ENCODE results near the gene HEATR5A. TPM values are rescaled to one million over a fixed set of nuclear protein-coding genes. Genes with fewer than 3 reads are reported as not detected.

Gene HEATR5A
- total RNA-seq, 1 experiment from 2014 or later, result 19.0 TPM

GRCh38 chr14:31419179-31419966 lies 977 bp downstream of the HEATR5A start:
- DNase-seq (ENCODE audit: low spot score), result peak; percentile 27
- no peaks in the 10 kb centered on the region for H3K36me3 ChIP-seq (ENCODE audit: insufficient read depth, low read length, poor library complexity, severe bottlenecking)
- intact Hi-C loops (cut with micrococcal nuclease; ENCODE audit: unreplicated experiment), result no loop called here
- peak overlapping the region; percentile 96 for H3K4me3 ChIP-seq (ENCODE audit: low read depth, low read length, poor library complexity, severe bottlenecking)
- BruUV-seq (replicated peaks), result TSS peak; percentile 58
- H3K27me3 ChIP-seq (replicated peaks; ENCODE audit: insufficient read depth, low read depth, low read length, poor library complexity), result no peaks in the 10 kb centered on the region
- H3K4me1 ChIP-seq (ENCODE audit: insufficient read depth, low read length, poor library complexity, severe bottlenecking), result peaks cover 10% of the 10 kb centered on the region
- H3K27ac ChIP-seq (ENCODE audit: low read depth, low read length, poor library complexity, severe bottlenecking), result peak overlapping the region; percentile 81
- CTCF ChIA-PET, result no interaction called here
- POLR2A ChIA-PET (ENCODE audit: low non-redundant PET), result no interaction called here
- H3K9me3 ChIP-seq (ENCODE audit: low read depth, low read length, poor library complexity, severe bottlenecking), result no peaks in the 10 kb centered on the region
- no peak for TF ChIP-seq CTCF (conservative IDR thresholded peaks at IDR 0.05; ENCODE audit: low read depth, low read length)
- no peak for TF ChIP-seq EZH2 (IDR thresholded peaks at IDR 0.05; ENCODE audit: borderline replicate concordance, low read depth, low read length, poor library complexity, severe bottlenecking)

- H3K4me3 ChIP-seq (ENCODE audit: low read depth, low read length, poor library complexity, severe bottlenecking), result no peak overlapping the region
- no peaks in the 10 kb centered on the region for H3K36me3 ChIP-seq (ENCODE audit: insufficient read depth, low read length, poor library complexity, severe bottlenecking)
- DNase-seq (ENCODE audit: low spot score), result no peak
- ChIA-PET CTCF (no interaction called here), POLR2A (ENCODE audit: low non-redundant PET) (no interaction called here)
- no peaks in the 10 kb centered on the region for H3K27me3 ChIP-seq (replicated peaks; ENCODE audit: insufficient read depth, low read depth, low read length, poor library complexity)
- H3K9me3 ChIP-seq (ENCODE audit: low read depth, low read length, poor library complexity, severe bottlenecking), result no peaks in the 10 kb centered on the region
- intact Hi-C loops (cut with micrococcal nuclease; ENCODE audit: unreplicated experiment), result no loop called here
- no peak overlapping the region for H3K27ac ChIP-seq (ENCODE audit: low read depth, low read length, poor library complexity, severe bottlenecking)
- H3K4me1 ChIP-seq (ENCODE audit: insufficient read depth, low read length, poor library complexity, severe bottlenecking), result peaks cover 16% of the 10 kb centered on the region
- no TSS peak for BruUV-seq (replicated peaks)
- TF ChIP-seq CTCF (conservative IDR thresholded peaks at IDR 0.05; ENCODE audit: low read depth, low read length) (no peak), EZH2 (IDR thresholded peaks at IDR 0.05; ENCODE audit: borderline replicate concordance, low read depth, low read length, poor library complexity, severe bottlenecking) (no peak)
Measured at GRCh38 chr14:31418440-31418839, 1.9 kb downstream of the HEATR5A start.

- intact Hi-C loops (cut with micrococcal nuclease; ENCODE audit: unreplicated experiment), result no loop called here
- Histone ChIP-seq H3K9me3 (ENCODE audit: low read depth, low read length, poor library complexity, severe bottlenecking) (no peaks in the 10 kb centered on the region), H3K4me3 (ENCODE audit: low read depth, low read length, poor library complexity, severe bottlenecking) (no peak overlapping the region), H3K27me3 (replicated peaks; ENCODE audit: insufficient read depth, low read depth, low read length, poor library complexity) (no peaks in the 10 kb centered on the region), H3K27ac (ENCODE audit: low read depth, low read length, poor library complexity, severe bottlenecking) (no peak overlapping the region), H3K4me1 (ENCODE audit: insufficient read depth, low read length, poor library complexity, severe bottlenecking) (peaks cover 13% of the 10 kb centered on the region), H3K36me3 (ENCODE audit: insufficient read depth, low read length, poor library complexity, severe bottlenecking) (no peaks in the 10 kb centered on the region)
- TF ChIP-seq CTCF (conservative IDR thresholded peaks at IDR 0.05; ENCODE audit: low read depth, low read length), result no peak
- no peak for TF ChIP-seq EZH2 (IDR thresholded peaks at IDR 0.05; ENCODE audit: borderline replicate concordance, low read depth, low read length, poor library complexity, severe bottlenecking)
- DNase-seq (ENCODE audit: low spot score), result no peak
- POLR2A ChIA-PET (ENCODE audit: low non-redundant PET), result interaction anchor here (0.6 kb wide), 1 partner anchor 1784 kb away, joined by 3 read pairs; no protein-coding TSS in a partner anchor
- CTCF ChIA-PET, result no interaction called here
- BruUV-seq (replicated peaks), result no TSS peak
Measured at GRCh38 chr14:31414190-31414833, 6.0 kb downstream of the HEATR5A start.
